ENCODE measurements around the gene EEF2K.

DNA sequence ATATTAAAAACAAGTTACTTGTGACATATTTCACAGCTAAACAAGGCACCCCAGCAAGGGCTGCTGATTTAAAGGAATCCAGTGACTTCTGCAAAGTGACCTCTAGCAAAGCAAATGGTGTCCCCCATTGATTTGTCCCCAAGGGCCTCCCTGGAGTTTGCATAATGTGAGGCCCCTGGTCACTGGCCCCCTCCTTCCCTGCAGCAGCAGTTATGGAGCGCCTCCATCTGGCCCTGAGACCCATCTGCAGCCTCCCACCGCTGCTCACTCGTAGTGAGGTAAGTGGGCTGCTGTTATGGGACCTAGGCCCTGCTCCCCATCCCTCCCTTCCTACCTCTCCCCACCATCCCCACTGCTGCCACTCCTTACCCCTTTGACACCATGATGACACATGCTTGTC, 19.6 kb upstream of the EEF2K start:
- TF ChIP-seq POLR2A (IDR thresholded peaks at IDR 0.05), result no peak
- TF ChIP-seq, protein P1, sequence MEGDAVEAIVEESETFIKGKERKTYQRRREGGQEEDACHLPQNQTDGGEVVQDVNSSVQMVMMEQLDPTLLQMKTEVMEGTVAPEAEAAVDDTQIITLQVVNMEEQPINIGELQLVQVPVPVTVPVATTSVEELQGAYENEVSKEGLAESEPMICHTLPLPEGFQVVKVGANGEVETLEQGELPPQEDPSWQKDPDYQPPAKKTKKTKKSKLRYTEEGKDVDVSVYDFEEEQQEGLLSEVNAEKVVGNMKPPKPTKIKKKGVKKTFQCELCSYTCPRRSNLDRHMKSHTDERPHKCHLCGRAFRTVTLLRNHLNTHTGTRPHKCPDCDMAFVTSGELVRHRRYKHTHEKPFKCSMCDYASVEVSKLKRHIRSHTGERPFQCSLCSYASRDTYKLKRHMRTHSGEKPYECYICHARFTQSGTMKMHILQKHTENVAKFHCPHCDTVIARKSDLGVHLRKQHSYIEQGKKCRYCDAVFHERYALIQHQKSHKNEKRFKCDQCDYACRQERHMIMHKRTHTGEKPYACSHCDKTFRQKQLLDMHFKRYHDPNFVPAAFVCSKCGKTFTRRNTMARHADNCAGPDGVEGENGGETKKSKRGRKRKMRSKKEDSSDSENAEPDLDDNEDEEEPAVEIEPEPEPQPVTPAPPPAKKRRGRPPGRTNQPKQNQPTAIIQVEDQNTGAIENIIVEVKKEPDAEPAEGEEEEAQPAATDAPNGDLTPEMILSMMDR (IDR thresholded peaks at IDR 0.05), result no peak
